D341Med (cell line): Measurements from ENCODE around the gene CD46.
A peak's percentile ranks its signal among the peaks of the same experiment; 100 is the strongest.
"Not testable (repeated sequence)": the region's sequence is repeated elsewhere in the genome, so short reads cannot be mapped to it uniquely, and the experiment has no call there.

Experiments
- DNase-seq: peaks from one replicate; pipeline ENCODE4 v3.0.0; 2012; ENCODE audit warnings: low spot score

CD46 gene

GRCh38 chr1:207750631-207751305 lies 1.1 kb upstream of the CD46 start:
- DNase-seq: no peak

DNA sequence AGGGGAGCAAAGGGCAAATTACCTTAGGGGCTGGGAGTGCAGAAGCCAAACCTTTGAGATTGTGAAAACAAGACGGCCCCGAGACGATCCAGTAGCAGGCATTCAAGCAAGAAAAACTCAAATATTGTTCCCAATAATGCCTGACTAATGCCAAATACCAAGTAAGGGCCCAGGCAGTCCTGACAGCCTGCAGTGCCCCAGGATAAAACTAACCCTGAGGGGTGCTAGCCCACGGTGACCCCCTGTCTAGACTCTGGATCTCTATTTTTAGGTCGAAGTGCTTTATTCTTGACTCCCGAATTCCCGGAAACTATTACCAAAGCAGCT lies 428 bp upstream of the CD46 start:
- DNase-seq: not testable (repeated sequence)

DNA sequence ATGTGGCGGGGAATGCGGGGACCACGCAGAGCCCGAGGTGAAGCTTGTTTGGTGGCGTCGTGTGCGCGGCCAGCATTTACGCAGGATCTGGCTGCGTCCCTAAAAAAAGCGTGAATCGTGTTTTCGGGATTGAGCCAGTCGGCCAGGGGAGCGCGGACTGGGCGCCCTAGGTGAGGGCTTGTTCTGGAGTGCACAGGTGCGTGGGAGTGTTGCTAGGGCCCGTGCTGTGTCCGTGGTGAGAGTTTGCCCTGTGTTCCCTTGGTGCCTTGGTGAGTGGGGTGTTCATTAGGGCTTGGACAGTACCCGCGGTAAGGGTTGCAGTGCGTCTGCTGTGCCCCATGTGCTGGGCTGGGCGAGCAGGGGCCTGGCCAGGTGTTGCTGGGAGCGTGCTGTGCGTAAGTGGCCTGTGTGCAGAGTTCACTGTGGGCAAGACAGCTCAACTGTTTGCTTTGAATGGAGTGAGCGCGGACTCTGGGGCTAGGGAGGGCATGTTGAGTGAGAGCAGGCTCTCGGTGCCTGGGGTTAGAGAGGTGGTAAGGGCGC lies 673 bp downstream of the CD46 start:
- DNase-seq: peak; percentile 38

DNA sequence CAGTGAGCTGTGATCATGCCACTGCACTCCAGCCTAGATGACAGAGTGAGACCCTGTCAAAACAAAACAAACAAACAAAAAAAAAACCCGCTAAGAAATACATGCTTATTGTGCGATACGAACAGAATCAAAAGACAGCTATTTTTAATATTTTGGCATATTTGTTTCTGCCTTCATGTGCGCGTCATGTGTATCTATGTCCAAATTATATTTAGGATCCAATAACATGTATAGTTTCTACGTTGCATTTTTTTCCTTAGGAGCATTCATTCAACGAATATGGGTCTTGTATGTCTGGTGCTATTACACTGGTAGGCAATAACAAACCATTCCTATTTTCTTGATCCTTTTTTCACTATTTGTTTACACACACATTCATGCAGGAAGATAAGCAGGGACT lies 1.8 kb downstream of the CD46 start:
- DNase-seq: no peak

DNA sequence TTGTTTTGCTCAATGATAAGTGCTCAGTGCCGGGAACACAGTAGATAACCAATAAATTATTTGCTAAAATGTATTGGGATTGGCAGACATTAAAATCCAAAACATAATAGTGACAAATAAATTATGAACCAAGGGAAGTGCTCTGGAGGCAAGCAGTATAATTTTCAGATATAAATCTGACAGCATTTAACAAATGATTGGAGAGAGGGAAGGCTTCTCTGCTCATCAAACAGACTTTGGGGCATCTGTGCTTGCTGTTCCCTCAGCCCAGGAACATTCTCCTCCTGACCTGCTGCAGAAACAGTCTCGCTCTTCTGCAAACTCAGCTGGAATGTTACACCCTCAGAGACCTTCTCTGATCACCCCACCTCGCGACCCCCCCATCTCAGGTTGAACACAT lies 2.2 kb downstream of the CD46 start:
- DNase-seq: no peak

- no peak for DNase-seq
Measured at GRCh38 chr1:207754974-207755700, 3.3 kb downstream of the CD46 start.

GRCh38 chr1:207755846-207756693 lies 4.2 kb downstream of the CD46 start:
- DNase-seq: no peak

- peak; percentile 11 for DNase-seq
Measured at GRCh38 chr1:207762622-207763021, 10.8 kb downstream of the CD46 start.

GRCh38 chr1:207763091-207763490 lies 11.2 kb downstream of the CD46 start:
- peak; percentile 18 for DNase-seq

- DNase-seq: no peak
Measured at GRCh38 chr1:207763972-207764371, 12.1 kb downstream of the CD46 start.

GRCh38 chr1:207766569-207766968 lies 14.7 kb downstream of the CD46 start:
- no peak for DNase-seq

DNA sequence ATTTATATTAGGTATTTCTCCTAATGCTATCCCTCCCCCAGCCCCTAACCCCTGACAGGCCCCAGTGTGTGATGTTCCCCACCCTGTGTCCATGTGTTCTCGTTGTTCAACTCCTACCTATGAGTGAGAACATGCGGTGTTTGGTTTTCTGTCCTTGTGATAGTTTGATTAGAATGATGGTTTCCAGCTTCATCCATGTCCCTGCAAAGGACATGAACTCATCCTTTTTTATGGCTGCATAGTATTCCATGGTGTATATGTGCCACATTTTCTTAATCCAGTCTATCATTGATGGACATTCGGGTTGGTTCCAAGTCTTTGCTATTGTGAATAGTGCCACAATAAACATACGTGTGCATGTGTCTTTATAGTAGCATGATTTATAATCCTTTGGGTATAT lies 18.7 kb downstream of the CD46 start:
- DNase-seq: not testable (repeated sequence)

DNA sequence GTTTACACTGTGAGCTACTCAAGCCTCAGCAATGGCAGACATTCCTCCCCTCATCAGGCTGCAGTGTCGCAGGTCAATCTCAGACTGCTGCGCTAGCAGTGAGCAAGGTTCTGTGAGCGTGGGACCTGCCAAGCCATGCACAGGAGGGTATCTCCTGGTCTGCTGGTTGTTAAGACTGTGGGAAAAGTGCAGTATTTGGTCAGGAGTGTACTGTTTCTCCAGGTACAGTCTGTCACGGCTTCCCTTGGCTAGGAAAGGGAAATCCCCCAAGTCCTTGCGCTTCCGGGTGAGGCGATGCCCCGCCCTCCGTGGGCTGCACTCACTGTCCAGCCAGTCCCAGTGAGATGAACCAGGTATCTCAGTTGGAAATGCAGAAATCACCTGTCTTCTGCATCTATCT lies 24.2 kb downstream of the CD46 start:
- DNase-seq: not testable (repeated sequence)

- DNase-seq: not testable (repeated sequence)
Measured at GRCh38 chr1:207777412-207777811, 25.6 kb downstream of the CD46 start.

DNA sequence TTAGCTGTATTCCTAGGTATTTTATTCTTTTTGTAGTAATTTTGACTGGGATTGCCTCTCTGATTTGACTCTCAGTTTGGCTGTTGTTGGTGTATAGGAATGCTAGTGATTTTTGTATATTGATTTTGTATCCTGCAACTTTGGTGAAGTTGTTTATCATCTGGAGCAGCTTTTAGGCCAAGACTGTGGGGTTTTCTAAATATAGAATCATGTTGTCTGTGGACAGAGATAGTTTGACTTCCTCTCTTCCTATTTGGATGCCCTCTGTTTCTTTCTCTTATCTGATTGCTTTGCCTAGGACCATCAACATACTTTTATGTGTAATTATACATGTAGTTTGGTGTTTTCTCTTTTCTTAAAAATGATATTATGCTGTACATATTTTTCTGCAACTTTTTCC lies 27.2 kb downstream of the CD46 start:
- no peak for DNase-seq

DNA sequence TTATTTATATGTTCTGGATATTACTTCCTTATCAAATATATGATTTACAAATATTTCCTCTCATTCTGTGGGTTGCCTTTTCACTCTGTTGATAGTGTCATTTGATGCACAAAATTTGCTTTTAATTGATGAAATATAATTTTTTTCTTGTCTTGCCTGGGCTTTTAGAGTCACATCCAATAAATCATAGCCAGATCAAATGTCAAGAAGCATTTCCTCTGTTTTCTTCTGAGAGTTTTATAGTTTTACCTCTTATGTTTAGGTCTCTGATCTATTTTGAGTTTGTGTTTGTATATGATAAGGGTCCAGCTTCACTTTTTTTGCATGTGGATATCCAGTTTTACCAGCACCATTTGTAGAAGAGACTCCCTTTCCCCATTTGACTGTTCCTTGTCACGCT lies 29.5 kb downstream of the CD46 start:
- no peak for DNase-seq

- DNase-seq: no peak
Measured at GRCh38 chr1:207787776-207788175, 35.9 kb downstream of the CD46 start.

DNA sequence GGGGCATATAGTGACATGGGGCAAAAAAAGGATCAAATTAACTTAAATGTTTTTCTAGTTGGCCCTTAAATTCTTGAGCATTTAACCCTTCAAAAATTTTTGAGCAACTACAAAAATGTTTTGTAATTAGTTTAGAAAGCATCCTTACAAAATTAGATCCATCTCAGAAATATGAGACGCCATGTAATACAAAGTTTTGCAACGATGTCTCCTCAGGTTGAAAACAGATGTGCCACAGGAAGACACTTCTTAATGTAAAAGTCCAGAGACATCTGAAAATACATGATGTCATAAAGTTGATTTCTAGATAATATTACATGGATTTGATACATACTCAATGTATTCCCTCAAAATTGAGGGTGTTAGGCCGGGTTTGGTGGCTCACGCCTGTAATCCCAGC lies 37.5 kb downstream of the CD46 start:
- no peak for DNase-seq

DNA sequence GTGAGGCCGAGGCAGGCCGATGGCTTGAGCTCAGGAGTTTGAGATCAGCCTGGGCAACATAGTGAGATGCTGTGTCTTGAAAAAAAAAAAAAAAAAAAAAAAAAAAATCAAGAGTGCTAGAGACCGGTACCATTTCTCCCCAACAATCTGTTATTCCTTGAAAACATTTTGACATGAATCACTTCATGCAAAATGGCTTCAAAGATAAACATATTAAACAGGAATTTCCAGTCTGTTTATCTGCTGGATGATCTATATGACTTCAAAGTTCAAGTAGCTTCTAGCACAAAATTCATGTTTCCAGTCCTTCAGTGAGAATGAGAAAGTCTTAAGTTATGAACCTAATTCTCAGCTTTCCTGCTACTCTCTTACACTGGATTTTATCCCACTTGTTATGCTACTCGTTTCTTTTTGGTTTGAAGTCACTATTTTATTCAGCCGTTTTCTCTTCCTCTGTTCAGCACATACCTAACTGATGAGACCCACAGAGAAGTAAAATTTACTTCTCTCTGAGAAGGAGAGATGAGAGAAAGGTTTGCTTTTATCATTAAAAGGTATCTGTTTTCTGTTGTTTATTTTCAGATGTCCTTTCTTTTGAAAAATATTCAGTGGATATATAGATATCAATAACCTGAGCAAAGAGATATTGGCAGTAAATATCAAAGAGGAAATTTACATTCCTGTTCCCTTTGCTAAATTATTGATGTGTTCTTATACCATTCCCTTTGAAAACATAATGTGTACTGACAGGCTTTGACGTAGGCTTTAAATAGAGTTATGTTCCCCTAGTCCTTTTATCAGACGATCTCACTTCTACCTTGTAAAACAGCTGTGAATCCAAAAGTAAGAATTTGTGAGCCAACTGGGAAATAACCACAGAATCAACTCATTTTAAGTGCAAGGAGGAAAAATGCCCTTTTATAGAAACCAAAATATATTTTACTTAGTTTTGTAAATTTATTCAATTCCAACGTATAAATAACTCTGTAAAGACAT lies 38.2 kb downstream of the CD46 start:
- no peak for DNase-seq

GRCh38 chr1:207791290-207791689 lies 39.4 kb downstream of the CD46 start:
- no peak for DNase-seq

DNA sequence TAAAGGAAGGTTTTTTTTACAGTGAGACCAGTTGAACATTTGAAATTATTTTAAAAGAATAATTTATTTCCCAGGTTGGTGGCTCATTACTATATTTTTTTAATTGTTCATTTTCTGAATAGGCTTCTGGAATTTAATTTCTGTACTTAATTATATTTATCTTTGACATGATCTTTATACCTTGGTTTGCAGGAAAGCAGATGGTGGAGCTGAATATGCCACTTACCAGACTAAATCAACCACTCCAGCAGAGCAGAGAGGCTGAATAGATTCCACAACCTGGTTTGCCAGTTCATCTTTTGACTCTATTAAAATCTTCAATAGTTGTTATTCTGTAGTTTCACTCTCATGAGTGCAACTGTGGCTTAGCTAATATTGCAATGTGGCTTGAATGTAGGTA lies 41.5 kb downstream of the CD46 start:
- no peak for DNase-seq

- no peak for DNase-seq
Measured at GRCh38 chr1:207794861-207795260, 43.0 kb downstream of the CD46 start.
